IMR-90 (cell line): Measurements from ENCODE around the gene TSPAN1.
"Not testable (repeated sequence)": the region's sequence is repeated elsewhere in the genome, so short reads cannot be mapped to it uniquely, and the experiment has no call there.

Source experiments
- CTCF ChIP-seq: conservative IDR thresholded peaks from 2 replicates; pipeline ENCODE4 v1.5.1; 2012; ENCODE audit warnings: mild to moderate bottlenecking, low read depth, low read length, improper control_type of control experiment
- MAFK ChIP-seq: IDR thresholded peaks from 2 replicates; pipeline ENCODE4 v1.6.1; 2012; ENCODE audit warnings: low read depth, low read length, improper control_type of control experiment
- RAD21 ChIP-seq: IDR thresholded peaks from 2 replicates; pipeline ENCODE4 v1.6.1; 2012; ENCODE audit warnings: low read length, improper control_type of control experiment

DNA sequence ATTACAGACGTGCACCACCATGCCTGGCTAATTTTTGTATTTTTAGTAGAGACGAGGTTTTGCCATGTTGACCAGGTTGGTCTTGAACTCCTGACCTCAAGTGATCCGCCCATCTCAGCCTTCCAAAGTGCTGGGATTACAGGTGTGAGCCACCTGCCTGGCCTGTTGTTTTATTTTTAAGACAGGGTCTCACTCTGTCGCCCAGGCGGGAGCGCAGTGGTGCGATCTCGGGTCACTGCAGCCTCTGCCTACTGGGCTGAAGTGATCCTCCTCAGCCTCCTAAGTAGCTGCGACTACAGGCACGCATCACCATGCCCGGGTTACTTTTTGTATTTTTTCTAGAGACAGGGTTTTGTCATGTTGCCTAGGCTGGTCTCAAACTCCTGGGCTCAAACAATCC is 48.2 kb downstream of the TSPAN1 start:
- not testable (repeated sequence) for TF ChIP-seq CTCF, MAFK, RAD21
